Duodenal mucosa (tissue), 2 donors: ENCODE measurements around the gene KRT13.

Experiments
- H3K27ac ChIP-seq: one replicate; pipeline ENCODE4 v1.7.0; 2013; ENCODE audit warnings: low read depth, low read length
- H3K27me3 ChIP-seq, 2 donors: one replicate each; pipeline ENCODE4 v1.7.0; 2013; ENCODE audit warnings: low read length in 2 of 2, control low read depth in 1 of 2; ENCODE audit not compliant: insufficient read depth in 2 of 2, control insufficient read depth in 1 of 2
- H3K36me3 ChIP-seq, 2 donors: one replicate each; pipeline ENCODE4 v1.7.0; 2013; ENCODE audit warnings: low read length in 2 of 2, control low read depth in 1 of 2; ENCODE audit not compliant: insufficient read depth in 2 of 2, control insufficient read depth in 1 of 2
- H3K4me1 ChIP-seq, 2 donors: one replicate each; pipeline ENCODE4 v1.7.0; 2013; ENCODE audit warnings: low read length in 2 of 2, control low read depth in 1 of 2; ENCODE audit not compliant: insufficient read depth in 2 of 2, control insufficient read depth in 1 of 2
- H3K4me3 ChIP-seq, 2 donors: one replicate each; pipeline ENCODE4 v1.7.0; 2013; ENCODE audit warnings: low read length in 2 of 2, low read depth in 1 of 2
- H3K9ac ChIP-seq, 2 donors: one replicate each; pipeline ENCODE4 v1.7.0; 2013; ENCODE audit warnings: low read length in 2 of 2, low read depth in 1 of 2
- H3K9me3 ChIP-seq, 2 donors: one replicate each; pipeline ENCODE4 v1.7.0; 2013; ENCODE audit warnings: low read length in 2 of 2, control low read depth in 1 of 2; ENCODE audit not compliant: control insufficient read depth in 1 of 2

KRT13 gene

DNA sequence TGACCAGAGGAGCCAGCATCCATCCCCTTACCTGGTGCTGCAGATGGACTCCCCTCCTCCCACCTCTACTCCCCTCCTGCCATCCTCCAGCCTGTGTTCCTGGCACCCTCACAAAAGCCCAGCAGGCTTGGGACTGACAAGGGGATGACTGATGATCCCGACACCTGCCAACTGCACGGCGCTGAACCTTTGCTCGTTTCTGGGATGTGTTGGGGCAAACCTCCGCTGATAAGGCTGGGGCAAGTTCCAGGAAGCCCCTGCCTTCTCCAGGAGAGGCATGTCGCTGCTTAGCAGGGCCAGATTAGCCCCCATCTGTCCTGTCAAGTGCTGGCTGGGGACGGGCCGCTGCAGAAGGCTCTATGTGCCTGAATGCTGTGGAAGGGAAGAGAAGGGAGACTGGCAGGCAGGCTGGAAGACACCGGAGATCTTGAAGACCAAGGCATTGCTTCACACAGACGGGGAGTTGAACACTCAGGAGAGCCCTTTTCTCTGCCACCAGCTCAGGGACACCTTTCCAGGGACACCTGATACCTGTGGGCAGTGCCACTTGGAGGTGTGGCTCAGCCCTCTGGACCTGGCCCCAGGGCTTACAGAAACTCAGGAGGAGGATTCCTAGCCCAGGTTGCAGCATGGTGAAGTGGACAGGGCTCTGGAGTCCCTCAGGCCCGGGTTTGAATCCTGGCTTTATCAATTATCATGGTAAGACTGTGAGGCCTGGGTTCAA, 14.3 kb upstream of the KRT13 start:
- Histone ChIP-seq H3K4me3 (peak overlapping the region in 1 of 2 donors; percentile 35), H3K27me3 (no peaks in the 10 kb centered on the region), H3K4me1 (peaks cover 48 to 59% of the 10 kb centered on the region in 2 donors), H3K36me3 (peaks cover 4 to 14% of the 10 kb centered on the region in 2 donors), H3K9me3 (no peaks in the 10 kb centered on the region), H3K27ac (peak overlapping the region; percentile 17), H3K9ac (peak overlapping the region in 1 of 2 donors; percentile 55)

DNA sequence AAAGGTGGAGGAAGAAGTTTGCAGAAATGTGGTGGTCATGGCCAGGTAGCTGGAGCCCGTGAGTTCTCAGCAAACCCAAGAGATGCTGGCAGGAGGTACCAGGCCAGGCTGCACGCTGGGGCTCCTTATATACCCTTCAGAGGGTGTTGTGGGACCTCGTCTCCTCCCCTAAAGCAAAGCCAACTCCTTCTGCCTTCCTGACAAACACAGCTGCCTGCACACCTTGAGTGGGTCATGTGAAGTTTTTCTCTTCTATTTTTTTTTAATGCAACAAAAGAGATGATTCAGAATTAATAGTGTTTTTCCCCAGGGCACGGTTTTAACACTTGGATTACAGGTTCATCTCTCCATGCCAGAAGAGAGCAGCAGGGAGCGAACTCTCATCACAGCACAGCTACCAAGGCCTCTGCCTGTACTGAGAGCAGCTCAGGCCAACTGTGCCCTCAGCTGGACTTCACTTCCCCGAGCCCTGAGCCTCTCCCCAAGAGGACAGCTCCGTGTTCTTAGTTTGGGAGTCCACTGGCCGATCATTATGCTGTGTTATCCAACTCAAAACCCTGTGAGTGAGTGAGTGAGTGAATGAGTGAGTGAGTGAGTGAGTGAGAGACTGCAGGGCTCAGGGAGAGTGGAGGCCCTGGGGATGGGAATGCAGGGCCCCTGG, 13.5 kb upstream of the KRT13 start, which contains the start of gene KRT15:
Gene KRT15, minus strand, starts transcription at position 102 of the 661 bp plus-strand sequence. Its CDS starts 63 bp downstream, at position 39.
- Histone ChIP-seq H3K36me3 (peaks cover 0 to 8% of the 10 kb centered on the region in 2 donors), H3K4me1 (peaks cover 48 to 53% of the 10 kb centered on the region in 2 donors), H3K9me3 (no peaks in the 10 kb centered on the region), H3K27me3 (no peaks in the 10 kb centered on the region), H3K9ac (peak within 1 kb of the TSS in 1 of 2 donors; percentile 55), H3K4me3 (no peak within 1 kb of the TSS), H3K27ac (peak within 1 kb of the TSS; percentile 17)

DNA sequence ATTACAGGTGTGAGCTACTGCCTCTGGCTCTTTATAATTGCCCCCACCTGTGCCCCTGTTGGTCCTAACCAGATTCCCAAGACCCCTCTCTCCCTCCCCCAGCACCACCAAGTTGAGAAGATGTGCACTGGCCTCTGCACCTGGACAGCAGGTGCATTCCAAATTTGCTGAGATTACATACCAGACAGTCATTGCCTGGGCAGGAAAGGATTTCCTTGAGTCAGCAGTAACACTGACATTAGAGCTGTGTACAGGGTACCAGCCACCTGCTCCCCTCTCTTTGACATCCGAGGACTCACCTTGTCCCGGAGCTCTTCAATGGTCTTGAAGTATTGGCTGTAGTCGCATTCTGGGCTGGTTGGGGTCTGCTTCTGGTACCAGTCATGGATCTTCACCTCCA, 12.6 kb upstream of the KRT13 start:
- Histone ChIP-seq H3K9ac (no peak overlapping the region), H3K27me3 (no peaks in the 10 kb centered on the region), H3K36me3 (no peaks in the 10 kb centered on the region), H3K4me3 (no peak overlapping the region), H3K9me3 (no peaks in the 10 kb centered on the region), H3K4me1 (peaks cover 44% of the 10 kb centered on the region in 2 donors), H3K27ac (no peak overlapping the region)

DNA sequence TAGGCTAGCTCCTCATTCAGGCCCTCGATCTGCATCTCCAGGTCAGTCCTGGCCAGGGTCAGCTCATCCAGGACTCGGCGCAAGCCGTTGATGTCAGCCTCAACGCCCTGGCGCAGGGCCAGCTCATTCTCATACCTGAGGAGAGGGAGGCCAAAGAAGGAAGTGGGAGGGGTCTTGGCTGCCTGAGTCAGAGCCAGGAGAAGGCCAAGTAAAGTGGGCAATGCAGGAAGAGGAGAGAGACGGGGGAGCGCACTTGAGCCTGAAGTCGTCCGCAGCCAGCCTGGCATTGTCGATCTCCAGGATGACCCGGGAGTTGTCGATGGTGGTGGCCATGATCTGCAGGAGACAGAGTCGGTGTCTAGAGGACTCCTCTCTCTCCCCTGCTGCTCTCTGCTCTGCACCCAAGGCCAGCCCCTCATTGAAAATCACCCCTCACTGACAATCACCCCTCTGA, 11.4 kb upstream of the KRT13 start:
- no peaks in the 10 kb centered on the region for H3K36me3 ChIP-seq
- H3K27ac ChIP-seq = no peak overlapping the region
- peaks cover 32 to 35% of the 10 kb centered on the region in 2 donors for H3K4me1 ChIP-seq
- H3K27me3 ChIP-seq = no peaks in the 10 kb centered on the region
- no peak overlapping the region for H3K9ac ChIP-seq
- H3K9me3 ChIP-seq = no peaks in the 10 kb centered on the region
- no peak overlapping the region for H3K4me3 ChIP-seq

DNA sequence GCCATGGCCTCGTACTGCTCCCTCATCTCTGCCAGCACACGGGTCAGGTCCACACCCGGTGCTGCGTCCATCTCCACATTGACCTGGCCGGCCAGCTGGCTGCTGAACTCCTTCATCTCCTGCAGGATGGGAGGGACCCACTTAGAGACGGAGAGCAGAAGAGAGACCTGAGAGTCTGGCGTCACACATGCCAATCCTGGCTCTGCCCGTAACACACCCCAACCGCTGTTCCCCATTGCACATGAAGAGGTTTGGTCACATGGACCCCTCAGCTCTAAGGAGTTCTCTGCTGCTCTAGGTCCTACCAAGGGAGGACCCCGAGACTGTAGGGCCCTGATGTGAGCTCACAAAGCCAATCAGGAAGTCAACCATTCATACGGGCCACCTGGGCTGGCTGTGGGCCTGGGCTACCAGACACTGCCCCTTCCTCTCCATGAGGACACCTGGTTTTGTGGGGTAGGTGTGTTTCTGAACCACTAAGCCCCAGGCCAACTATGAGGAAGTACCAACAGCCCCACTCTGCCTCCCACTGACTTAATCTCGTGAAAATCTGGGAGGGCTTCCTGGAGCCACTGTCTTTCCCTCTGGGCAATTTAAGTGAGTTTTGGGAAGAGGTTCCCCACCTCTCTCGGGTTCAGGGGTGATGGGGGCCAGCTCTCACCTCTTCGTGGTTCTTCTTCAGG, 10.9 kb upstream of the KRT13 start:
- H3K4me3 ChIP-seq = no peak overlapping the region
- no peak overlapping the region for H3K27ac ChIP-seq
- no peaks in the 10 kb centered on the region for H3K9me3 ChIP-seq
- no peak overlapping the region for H3K9ac ChIP-seq
- H3K27me3 ChIP-seq = no peaks in the 10 kb centered on the region
- no peaks in the 10 kb centered on the region for H3K36me3 ChIP-seq
- H3K4me1 ChIP-seq = peaks cover 32 to 35% of the 10 kb centered on the region in 2 donors

DNA sequence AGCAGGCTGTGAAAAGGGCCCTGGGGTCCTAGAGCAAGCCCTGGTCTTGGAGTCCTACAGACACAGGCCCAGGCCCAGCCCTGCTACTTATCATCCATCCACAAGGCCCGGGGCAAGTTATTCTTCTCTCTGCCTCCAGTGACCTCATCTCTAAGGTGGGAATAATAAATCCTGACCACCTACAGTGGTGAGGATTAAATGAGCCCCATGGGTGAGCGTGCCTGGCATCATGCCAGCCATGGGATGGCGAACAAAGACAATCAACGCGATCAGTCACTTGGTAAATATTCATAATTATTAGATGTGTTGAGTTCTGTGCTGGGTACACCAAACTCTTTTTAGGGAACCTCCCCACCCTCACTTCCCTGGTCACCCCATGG, 7.7 kb upstream of the KRT13 start:
- Histone ChIP-seq H3K27me3 (no peaks in the 10 kb centered on the region), H3K27ac (no peak overlapping the region), H3K36me3 (no peaks in the 10 kb centered on the region), H3K9me3 (no peaks in the 10 kb centered on the region), H3K4me1 (peaks cover 20 to 22% of the 10 kb centered on the region in 2 donors), H3K4me3 (no peak overlapping the region), H3K9ac (no peak overlapping the region)

DNA sequence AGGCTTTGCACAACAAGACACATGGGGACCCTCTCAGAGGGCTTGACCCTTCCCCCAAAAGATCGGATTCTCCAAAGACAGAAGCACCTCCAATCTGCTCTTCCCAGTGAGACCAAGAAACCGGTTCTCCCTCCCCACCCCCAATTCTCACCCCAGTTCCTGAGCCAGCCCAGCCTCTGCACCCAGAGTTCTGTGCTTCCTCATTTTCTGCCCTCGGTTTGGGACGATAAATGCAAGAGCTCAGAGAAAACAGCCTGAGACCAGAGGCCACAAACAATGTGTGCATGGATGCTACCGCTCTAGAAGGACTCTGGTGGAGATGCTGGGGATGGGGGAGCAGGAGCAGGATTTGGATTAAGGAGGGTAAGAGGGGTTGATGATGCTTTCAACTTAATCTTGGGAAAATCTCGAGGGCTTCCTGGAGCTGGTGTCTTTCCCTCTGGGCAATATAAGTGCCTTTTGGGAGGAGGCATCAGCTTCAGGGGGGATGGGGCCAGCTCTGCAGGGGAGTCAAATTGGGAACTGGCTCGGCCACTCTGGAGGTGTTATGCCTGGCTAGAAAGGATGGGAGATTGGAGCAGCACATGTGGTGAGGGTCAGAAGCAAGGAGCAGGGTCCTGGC, 7.2 kb upstream of the KRT13 start:
- H3K4me3 ChIP-seq = no peak overlapping the region
- no peaks in the 10 kb centered on the region for H3K9me3 ChIP-seq
- no peaks in the 10 kb centered on the region for H3K36me3 ChIP-seq
- H3K27ac ChIP-seq = no peak overlapping the region
- no peaks in the 10 kb centered on the region for H3K27me3 ChIP-seq
- peaks cover 20 to 22% of the 10 kb centered on the region in 2 donors for H3K4me1 ChIP-seq
- no peak overlapping the region for H3K9ac ChIP-seq

DNA sequence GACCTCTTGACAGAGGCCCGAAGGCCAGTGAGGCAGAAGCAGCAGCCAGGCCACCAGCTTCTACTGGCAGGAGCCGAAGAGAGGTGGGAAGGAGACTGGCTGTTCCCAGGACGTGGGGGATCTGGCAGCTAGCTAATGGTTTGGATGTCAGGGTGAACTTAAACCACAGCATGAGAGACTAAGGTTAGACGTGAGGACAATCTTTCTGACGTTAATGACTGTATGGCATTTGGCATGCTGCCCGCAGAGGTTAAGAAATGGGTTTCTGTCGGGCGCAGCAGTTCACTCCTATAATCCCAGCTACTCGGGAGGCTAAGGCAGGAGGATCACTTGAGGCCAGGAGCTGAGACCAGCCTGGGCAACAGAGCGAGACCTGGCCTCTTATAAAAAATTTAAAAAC, 6.3 kb upstream of the KRT13 start:
- no peaks in the 10 kb centered on the region for H3K9me3 ChIP-seq
- no peaks in the 10 kb centered on the region for H3K27me3 ChIP-seq
- H3K4me1 ChIP-seq = peaks cover 20 to 22% of the 10 kb centered on the region in 2 donors
- no peaks in the 10 kb centered on the region for H3K36me3 ChIP-seq
- H3K27ac ChIP-seq = no peak overlapping the region
- no peak overlapping the region for H3K4me3 ChIP-seq
- H3K9ac ChIP-seq = no peak overlapping the region

DNA sequence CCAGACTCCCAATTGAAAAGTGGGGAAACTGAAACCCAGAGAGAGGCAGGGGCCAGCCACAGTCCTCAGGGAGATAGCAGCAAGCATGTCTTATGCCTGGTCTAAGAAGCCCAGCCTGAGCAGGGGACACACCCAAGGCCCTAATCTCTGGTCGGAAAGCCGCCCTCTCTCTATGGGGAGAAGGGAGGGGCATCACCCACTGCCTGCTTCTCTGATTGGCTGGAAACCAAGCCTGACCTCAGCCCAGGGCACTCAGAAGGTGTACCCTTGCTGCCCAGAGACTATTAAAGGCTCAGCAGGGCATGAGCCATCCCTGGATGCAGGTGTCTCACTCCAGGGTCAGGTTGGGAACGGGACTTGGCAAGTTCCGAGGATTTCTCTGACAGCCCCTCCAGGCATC, 5.7 kb upstream of the KRT13 start:
- peak overlapping the region in 1 of 2 donors; percentile 13 for H3K9ac ChIP-seq
- no peak overlapping the region for H3K4me3 ChIP-seq
- peaks cover 20 to 25% of the 10 kb centered on the region in 2 donors for H3K4me1 ChIP-seq
- H3K27me3 ChIP-seq = peaks cover 0 to 3% of the 10 kb centered on the region in 2 donors
- no peaks in the 10 kb centered on the region for H3K9me3 ChIP-seq
- H3K27ac ChIP-seq = no peak overlapping the region
- H3K36me3 ChIP-seq = no peaks in the 10 kb centered on the region
